ENCODE measurements around the gene MAP2K3. TPM values are rescaled to one million over a fixed set of nuclear protein-coding genes. Genes with fewer than 3 reads are reported as not detected.

The MAP2K3 gene
- polyA plus RNA-seq, 3 donors = 107 to 166 (median 164) TPM

- no peaks in the 10 kb centered on the region for H3K79me2 ChIP-seq (ENCODE audit: insufficient read depth, low read length)
- intact Hi-C loops (cut with micrococcal nuclease) = loop anchor here in 1 of 2 donors (10.0 kb wide), 1 partner anchor 53 kb away; no protein-coding TSS in a partner anchor
- H3K9me3 ChIP-seq (replicated peaks in 1 of 2; ENCODE audit: control insufficient read depth in 1 of 2, insufficient read depth in 1 of 2, low read length in 2 of 2) = no peaks in the 10 kb centered on the region
- peaks cover 13 to 17% of the 10 kb centered on the region in 2 donors for H3K4me1 ChIP-seq (ENCODE audit: control insufficient read depth in 1 of 2, insufficient read depth in 2 of 2, low read length in 2 of 2)
- H3K27me3 Mint-ChIP-seq (ENCODE audit: low read depth in 3 of 3) = peaks cover 6 to 17% (median 11%) of the 10 kb centered on the region in 3 donors
- no peaks in the 10 kb centered on the region for H3K36me3 ChIP-seq (replicated peaks in 1 of 2; ENCODE audit: control insufficient read depth in 1 of 2, insufficient read depth in 2 of 2, low read length in 2 of 2)
- H3K27ac Mint-ChIP-seq = no peak overlapping the region
- H3K4me3 ChIP-seq (replicated peaks in 1 of 3; ENCODE audit: low read depth in 2 of 3, low read length in 3 of 3) = no peak overlapping the region
- no peaks in the 10 kb centered on the region for H3K36me3 Mint-ChIP-seq
- DNase-seq = no peak
- 100% methylated on average over 5 of the region's 10 CpGs for WGBS (ENCODE audit: insufficient coverage)
- no peaks in the 10 kb centered on the region for H4K20me1 ChIP-seq (ENCODE audit: insufficient read depth, low read length)
- TF ChIP-seq CTCF (IDR thresholded peaks at IDR 0.05) = no peak
- no peak overlapping the region for H3K4me2 ChIP-seq (replicated peaks; ENCODE audit: extremely low read depth, low read length, poor library complexity, severe bottlenecking)
- no peak overlapping the region for H3K27ac ChIP-seq (ENCODE audit: low read depth in 1 of 2, low read length in 2 of 2)
- H3K9me3 Mint-ChIP-seq = peaks cover 0 to 2% (median 0%) of the 10 kb centered on the region in 7 donors
- H3K27me3 ChIP-seq (ENCODE audit: control insufficient read depth in 2 of 2, insufficient read depth in 2 of 2, low read length in 2 of 2) = no peaks in the 10 kb centered on the region
- peaks cover 12% of the 10 kb centered on the region for H3K4me1 Mint-ChIP-seq
- no peak overlapping the region for H3K4me3 Mint-ChIP-seq
- no peak overlapping the region for H2AFZ ChIP-seq (ENCODE audit: insufficient read depth, low read depth, low read length, poor library complexity, severe bottlenecking)
- H3K9ac ChIP-seq (ENCODE audit: insufficient read depth, low read length, poor library complexity, severe bottlenecking) = no peak overlapping the region
Observed at GRCh38 chr17:21271454-21272183, 12.9 kb upstream of the MAP2K3 start.

GRCh38 chr17:21272250-21272649 is 12.3 kb upstream of the MAP2K3 start:
- Mint-ChIP-seq H3K9me3 (peaks cover 0 to 2% (median 0%) of the 10 kb centered on the region in 7 donors), H3K4me1 (peaks cover 12% of the 10 kb centered on the region), H3K27ac (no peak overlapping the region), H3K36me3 (no peaks in the 10 kb centered on the region), H3K27me3 (ENCODE audit: low read depth in 3 of 3) (peaks cover 6 to 14% (median 11%) of the 10 kb centered on the region in 3 donors), H3K4me3 (no peak overlapping the region)
- H4K20me1 ChIP-seq (ENCODE audit: insufficient read depth, low read length) = no peaks in the 10 kb centered on the region
- H3K27me3 ChIP-seq (ENCODE audit: control insufficient read depth in 2 of 2, insufficient read depth in 2 of 2, low read length in 2 of 2) = no peaks in the 10 kb centered on the region
- no peaks in the 10 kb centered on the region for H3K36me3 ChIP-seq (replicated peaks in 1 of 2; ENCODE audit: control insufficient read depth in 1 of 2, insufficient read depth in 2 of 2, low read length in 2 of 2)
- H3K9me3 ChIP-seq (replicated peaks in 1 of 2; ENCODE audit: control insufficient read depth in 1 of 2, insufficient read depth in 1 of 2, low read length in 2 of 2) = no peaks in the 10 kb centered on the region
- intact Hi-C loops (cut with micrococcal nuclease) = loop anchor here in 1 of 2 donors (10.0 kb wide), 1 partner anchor 53 kb away; no protein-coding TSS in a partner anchor
- no peak for DNase-seq
- no peak overlapping the region for H3K9ac ChIP-seq (ENCODE audit: insufficient read depth, low read length, poor library complexity, severe bottlenecking)
- no peak overlapping the region for H3K4me3 ChIP-seq (replicated peaks in 1 of 3; ENCODE audit: low read depth in 2 of 3, low read length in 3 of 3)
- H3K79me2 ChIP-seq (ENCODE audit: insufficient read depth, low read length) = no peaks in the 10 kb centered on the region
- TF ChIP-seq CTCF (IDR thresholded peaks at IDR 0.05) = no peak
- no peak overlapping the region for H3K4me2 ChIP-seq (replicated peaks; ENCODE audit: extremely low read depth, low read length, poor library complexity, severe bottlenecking)
- H2AFZ ChIP-seq (ENCODE audit: insufficient read depth, low read depth, low read length, poor library complexity, severe bottlenecking) = no peak overlapping the region
- H3K4me1 ChIP-seq (ENCODE audit: control insufficient read depth in 1 of 2, insufficient read depth in 2 of 2, low read length in 2 of 2) = peaks cover 13 to 17% of the 10 kb centered on the region in 2 donors
- no peak overlapping the region for H3K27ac ChIP-seq (ENCODE audit: low read depth in 1 of 2, low read length in 2 of 2)
- WGBS (ENCODE audit: insufficient coverage) = 100% methylated on average over 1 of the region's 3 CpGs
